Endothelial cell of umbilical vein (primary cell): ENCODE measurements around the gene TTLL5. TPM values are rescaled to one million over a fixed set of nuclear protein-coding genes. Genes with fewer than 3 reads are reported as not detected.

Experiments used
- BruUV-seq: library from RNA; stranded (reverse); fragments of 400-500 nt; replicated peaks from 2 replicates; lab custom pipeline; 2021; lab: Mats Ljungman, UMichigan
- CTCF ChIA-PET: fragments of 300-600, 350-600 bp; sonication (Branson Sonifier 250); formaldehyde crosslinking; loops from one replicate; lab custom pipeline; 2021; ENCODE audit warnings: antibody characterized with exemption, inconsistent platforms; lab: Charles Lee
- POLR2A ChIA-PET: fragments of 300-600, 350-600 bp; sonication (Branson Sonifier 250); formaldehyde crosslinking; loops from one replicate; lab custom pipeline; 2021; ENCODE audit warnings: antibody characterized with exemption, inconsistent platforms; lab: Charles Lee
- DNase-seq: peaks from one replicate; pipeline ENCODE4 v3.0.0-alpha.2; 2011; ENCODE audit warnings: low read depth, low spot score
- FAIRE-seq: peaks from 2 replicates; lab custom pipeline; 2011; peaks lifted over from hg19 to GRCh38; lab: Jason Lieb, UNC
- H2AFZ ChIP-seq: 2 replicates; pipeline ENCODE4 v1.6.0; 2012; ENCODE audit warnings: low read depth, low read length, control low read depth, inconsistent platforms
- H3K27ac ChIP-seq: 2 replicates; pipeline ENCODE4 v1.5.1; 2011; ENCODE audit warnings: low read depth, mild to moderate bottlenecking, control low read depth, low read length, moderate library complexity; ENCODE audit not compliant: insufficient read depth
- H3K27me3 ChIP-seq, 2 experiments: 2 replicates each; pipeline versions ENCODE4 v1.6.0 to v1.6.1; 2011; ENCODE audit warnings: low read length in 2 of 2, mixed read lengths in 1 of 2; ENCODE audit not compliant: control insufficient read depth in 2 of 2, insufficient read depth in 2 of 2
- H3K36me3 ChIP-seq, 2 experiments: 2 replicates in 1 of 2; 3 replicates in 1 of 2; pipeline ENCODE4 v1.5.1; 2011; ENCODE audit warnings: low read length in 2 of 2, mild to moderate bottlenecking in 1 of 2, moderate library complexity in 1 of 2; ENCODE audit not compliant: control insufficient read depth in 2 of 2, insufficient read depth in 2 of 2; ENCODE audit errors: extremely low read depth in 1 of 2
- H3K4me1 ChIP-seq: 3 replicates; pipeline ENCODE4 v1.5.1; 2011; ENCODE audit warnings: mild to moderate bottlenecking, low read length; ENCODE audit not compliant: control insufficient read depth, insufficient read depth; ENCODE audit errors: extremely low read depth
- H3K4me2 ChIP-seq: 2 replicates; pipeline ENCODE4 v1.6.1; 2011; ENCODE audit warnings: low read length, control low read depth, mixed read lengths; ENCODE audit not compliant: insufficient read depth
- H3K4me3 ChIP-seq, 3 experiments: fragments of 200-600 bp in 1 of 3; sonication (generic), shearing (Covaris generic) in 1 of 3; replicated peaks in 1 of 3; 2 replicates each; pipeline ENCODE4 v1.5.1; 2011 to 2016; ENCODE audit warnings: control low read depth in 3 of 3, low read length in 3 of 3, mild to moderate bottlenecking in 2 of 3, inconsistent platforms in 1 of 3, low read depth in 1 of 3, moderate library complexity in 1 of 3; ENCODE audit not compliant: insufficient read depth in 1 of 3
- H3K79me2 ChIP-seq: 2 replicates; pipeline ENCODE4 v1.6.0; 2012; ENCODE audit warnings: low read length, inconsistent platforms; ENCODE audit not compliant: control insufficient read depth, insufficient read depth
- H3K9ac ChIP-seq: replicated peaks from 2 replicates; pipeline ENCODE3; 2011; ENCODE audit warnings: low read length, control low read depth; ENCODE audit not compliant: insufficient read depth; ENCODE audit errors: extremely low read depth
- H3K9me1 ChIP-seq: replicated peaks from 3 replicates; pipeline ENCODE4 v1.6.0; 2011; ENCODE audit warnings: mild to moderate bottlenecking, low read length; ENCODE audit not compliant: control insufficient read depth, insufficient read depth; ENCODE audit errors: extremely low read depth
- H3K9me3 ChIP-seq: replicated peaks from 2 replicates; pipeline ENCODE4 v1.5.1; 2012; ENCODE audit warnings: low read length, inconsistent platforms; ENCODE audit not compliant: control insufficient read depth, insufficient read depth
- H4K20me1 ChIP-seq: replicated peaks from 2 replicates; pipeline ENCODE3; 2011; ENCODE audit warnings: mild to moderate bottlenecking, low read length; ENCODE audit not compliant: control insufficient read depth, insufficient read depth; ENCODE audit errors: extremely low read depth
- CTCF ChIP-seq, 2 donors: IDR thresholded peaks; 1 replicate in 1 of 2; 2 replicates in 1 of 2; pipeline ENCODE4 v1.5.1; 2011; ENCODE audit warnings: low read length in 2 of 2, mild to moderate bottlenecking in 2 of 2, moderate library complexity in 2 of 2, control low read depth in 1 of 2, inconsistent platforms in 1 of 2, low read depth in 1 of 2; ENCODE audit not compliant: insufficient read depth in 1 of 2; ENCODE audit errors: extremely low read depth in 1 of 2
- EZH2 ChIP-seq: IDR thresholded peaks from 2 replicates; pipeline ENCODE4 v1.6.1; 2012; ENCODE audit warnings: borderline replicate concordance, low read depth, mild to moderate bottlenecking, moderate library complexity, low read length, inconsistent platforms; ENCODE audit not compliant: severe bottlenecking
- FOS ChIP-seq: IDR thresholded peaks from 2 replicates; pipeline ENCODE4 v1.6.1; 2011; ENCODE audit warnings: mild to moderate bottlenecking, low read length, moderate library complexity, borderline replicate concordance; ENCODE audit not compliant: insufficient read depth
- GATA2 ChIP-seq: IDR thresholded peaks from 2 replicates; pipeline ENCODE4 v1.7.0; 2011; ENCODE audit warnings: low read depth, mild to moderate bottlenecking, moderate library complexity, mixed read lengths, low read length; ENCODE audit not compliant: insufficient read length, insufficient read depth
- JUN ChIP-seq: IDR thresholded peaks from 2 replicates; pipeline ENCODE4 v1.6.1; 2011; ENCODE audit warnings: borderline replicate concordance, low read depth; ENCODE audit not compliant: insufficient read length, insufficient read depth
- MAX ChIP-seq: IDR thresholded peaks from 2 replicates; pipeline ENCODE4 v1.6.1; 2011; ENCODE audit not compliant: insufficient read depth, insufficient read length
- MYC ChIP-seq: IDR thresholded peaks from one replicate; pipeline ENCODE4 v1.6.1; 2011; ENCODE audit warnings: mild to moderate bottlenecking, low read depth, low read length
- POLR2AphosphoS5 ChIP-seq: IDR thresholded peaks from 2 replicates; pipeline ENCODE4 v1.6.1; 2012; ENCODE audit warnings: low read depth, mild to moderate bottlenecking, control low read depth, low read length, moderate library complexity; ENCODE audit not compliant: insufficient read depth
- dilution Hi-C: fragments of 300-500 bp; cut with MboI; formaldehyde crosslinking; loops from one replicate; pipeline ENCODE4 v1.15.0; 2019; ENCODE audit warnings: low sequenced_read_pairs; ENCODE audit not compliant: extremely low pct_ligation_motif_present
- intact Hi-C: fragments of 100-400 bp; cut with micrococcal nuclease; formaldehyde crosslinking; loops from one replicate; pipeline ENCODE4 v1.10.0; 2022
- polyA plus RNA-seq, 4 experiments: library from polyadenylated mRNA; depleted of rRNA in 3 of 4; stranded (reverse) in 3 of 4; unstranded in 1 of 4; fragments of >200 nt; gene quantifications; 2 replicates each; pipeline versions ENCODE4 v1.2.1 to v1.2.3, GENCODE V29; 2011 to 2012; ENCODE audit warnings: missing spikeins in 1 of 4
- total RNA-seq: library from RNA; stranded (reverse); gene quantifications from 2 replicates; pipeline ENCODE4 v1.2.3, GENCODE V29; 2021

Gene TTLL5
- total and polyA plus RNA-seq, 2 donors (not counting 3 experiments of a cell fraction or from before 2014, with no cell fraction given): 33.2 to 93.6 TPM

DNA sequence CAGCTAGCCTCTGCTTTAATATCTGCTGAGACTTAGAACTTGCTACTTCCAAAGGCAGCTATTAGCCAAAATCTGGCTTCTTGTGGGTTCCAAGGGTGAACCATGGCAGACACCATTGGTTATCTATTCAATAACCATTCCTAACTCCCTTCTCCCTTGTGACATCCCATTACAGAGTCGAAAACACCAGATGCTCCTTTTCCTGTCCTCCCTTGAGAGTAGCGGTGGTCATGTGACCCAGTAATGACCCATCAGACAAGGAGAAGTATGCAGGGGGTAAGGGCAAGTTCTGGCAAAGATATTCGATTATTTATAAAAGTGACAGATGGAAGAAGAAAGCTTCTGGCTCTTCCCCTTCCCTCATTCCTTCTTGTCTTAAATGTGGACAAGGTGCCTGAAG is 300.6 kb downstream of the TTLL5 start:
- intact Hi-C loops: no loop called here
- H3K4me2 ChIP-seq: no peak overlapping the region
- FAIRE-seq (no peak), DNase-seq (no peak)
- no peak overlapping the region for H3K9ac ChIP-seq
- ChIA-PET CTCF (interaction anchor here (1.8 to 2.0 kb wide), 2 partner anchors 12 to 56 kb away, joined by 4 to 6 read pairs; no protein-coding TSS in a partner anchor), POLR2A (no interaction called here)
- dilution Hi-C loops: no loop called here
- H3K9me3 ChIP-seq: no peaks in the 10 kb centered on the region
- H3K27me3 ChIP-seq: no peaks in the 10 kb centered on the region
- H3K4me1 ChIP-seq: no peaks in the 10 kb centered on the region
- no peaks in the 10 kb centered on the region for H3K36me3 ChIP-seq
- H3K9me1 ChIP-seq: no peaks in the 10 kb centered on the region
- BruUV-seq: no TSS peak
- no peak overlapping the region for H3K4me3 ChIP-seq
- no peak overlapping the region for H2AFZ ChIP-seq
- TF ChIP-seq FOS (no peak), GATA2 (no peak), MAX (no peak), EZH2 (no peak), MYC (no peak)
- H3K79me2 ChIP-seq: no peaks in the 10 kb centered on the region
- no peak overlapping the region for H3K27ac ChIP-seq
- H4K20me1 ChIP-seq: no peaks in the 10 kb centered on the region

- Histone ChIP-seq H3K4me2 (no peak overlapping the region), H3K27me3 (no peaks in the 10 kb centered on the region), H2AFZ (no peak overlapping the region), H3K79me2 (no peaks in the 10 kb centered on the region), H3K4me1 (no peaks in the 10 kb centered on the region), H3K9me3 (no peaks in the 10 kb centered on the region), H3K9me1 (no peaks in the 10 kb centered on the region), H3K27ac (no peak overlapping the region), H3K4me3 (no peak overlapping the region), H4K20me1 (no peaks in the 10 kb centered on the region), H3K36me3 (no peaks in the 10 kb centered on the region), H3K9ac (no peak overlapping the region)
- DNase-seq: no peak
- FAIRE-seq: no peak
- dilution Hi-C loops: no loop called here
- no TSS peak for BruUV-seq
- CTCF ChIA-PET: interaction anchor here (1.6 to 4.4 kb wide), 2 partner anchors 12 to 13 kb away, joined by 4 to 26 read pairs; partner anchors contain the start of gene TGFB3
- intact Hi-C loops: no loop called here
- TF ChIP-seq FOS (no peak), MAX (no peak), GATA2 (no peak), POLR2AphosphoS5 (no peak), CTCF (IDR thresholded peaks at IDR 0.05; ENCODE audit: extremely low read depth in 1 of 2, insufficient read depth in 1 of 2, low read depth in 1 of 2, low read length in 2 of 2) (no peak), EZH2 (no peak), JUN (no peak), MYC (no peak)
- POLR2A ChIA-PET: no interaction called here
Observed at GRCh38 chr14:75967866-75968265, 306.8 kb downstream of the TTLL5 start.
